HL-60/S4 (cell line): ENCODE data around the gene NPAS3.

Experiments used
- in situ Hi-C: fragments of 300-500 bp; cut with MboI; formaldehyde crosslinking; loops from 2 replicates; pipeline ENCODE4 v1.14.3; 2022; ENCODE audit warnings: low sequenced_read_pairs

Gene NPAS3

GRCh38 chr14:33363682-33364081 lies 425.0 kb downstream of the NPAS3 start:
- in situ Hi-C loops, result no loop called here

GRCh38 chr14:33364466-33364865 lies 425.8 kb downstream of the NPAS3 start:
- in situ Hi-C loops, result no loop called here

GRCh38 chr14:33369041-33369440 lies 430.4 kb downstream of the NPAS3 start:
- in situ Hi-C loops, result no loop called here

- in situ Hi-C loops, result no loop called here
These were observed 431.3 kb downstream of the NPAS3 start for GRCh38 chr14:33369972-33370371.

- in situ Hi-C loops, result no loop called here
These were observed 431.7 kb downstream of the NPAS3 start for GRCh38 chr14:33370426-33370825.

- in situ Hi-C loops, result no loop called here
These were observed 436.5 kb downstream of the NPAS3 start for GRCh38 chr14:33375196-33375595.

- in situ Hi-C loops, result no loop called here
These were observed 437.1 kb downstream of the NPAS3 start for GRCh38 chr14:33375786-33376185.

GRCh38 chr14:33376510-33376909 lies 437.8 kb downstream of the NPAS3 start:
- in situ Hi-C loops, result no loop called here

- in situ Hi-C loops, result no loop called here
These were observed 439.1 kb downstream of the NPAS3 start for GRCh38 chr14:33377596-33378390.

GRCh38 chr14:33381717-33382116 lies 443.0 kb downstream of the NPAS3 start:
- in situ Hi-C loops, result no loop called here

GRCh38 chr14:33386140-33386539 lies 447.5 kb downstream of the NPAS3 start:
- in situ Hi-C loops, result no loop called here

GRCh38 chr14:33386781-33387180 lies 448.1 kb downstream of the NPAS3 start:
- in situ Hi-C loops, result no loop called here

- in situ Hi-C loops, result no loop called here
These were observed 451.7 kb downstream of the NPAS3 start for GRCh38 chr14:33390335-33390734.

GRCh38 chr14:33393231-33393894 lies 454.7 kb downstream of the NPAS3 start:
- in situ Hi-C loops, result no loop called here

- in situ Hi-C loops, result no loop called here
These were observed 455.3 kb downstream of the NPAS3 start for GRCh38 chr14:33393895-33394368.

GRCh38 chr14:33401311-33401710 lies 462.6 kb downstream of the NPAS3 start:
- in situ Hi-C loops, result no loop called here

- in situ Hi-C loops, result no loop called here
These were observed 463.9 kb downstream of the NPAS3 start for GRCh38 chr14:33402604-33403003.

GRCh38 chr14:33404054-33404453 lies 465.4 kb downstream of the NPAS3 start:
- in situ Hi-C loops, result no loop called here

- in situ Hi-C loops, result no loop called here
These were observed 466.4 kb downstream of the NPAS3 start for GRCh38 chr14:33404964-33405574.

- in situ Hi-C loops, result no loop called here
These were observed 468.1 kb downstream of the NPAS3 start for GRCh38 chr14:33406766-33407165.

- in situ Hi-C loops, result no loop called here
These were observed 469.6 kb downstream of the NPAS3 start for GRCh38 chr14:33408291-33408690.

- in situ Hi-C loops, result no loop called here
These were observed 473.8 kb downstream of the NPAS3 start for GRCh38 chr14:33412450-33412849.
